Panc1 (cell line): ENCODE results near the gene C8A. TPM values are rescaled to one million over a fixed set of nuclear protein-coding genes. Genes with fewer than 3 reads are reported as not detected.

ENCODE experiments used
- ATAC-seq: fragments of 200-7000 bp; cut with Tn5 transposase; 2 replicates; pipeline ENCODE4 v1.9.1; 2020; ENCODE audit warnings: mild to moderate bottlenecking, moderate library complexity
- BruUV-seq: library from RNA; stranded (reverse); fragments of 400-500 nt; replicated peaks from 2 replicates; lab custom pipeline; 2021; lab: Mats Ljungman, UMichigan
- CTCF ChIA-PET: fragments of 300-600 bp; sonication (Branson Sonifier 250); formaldehyde crosslinking; loops from one replicate; lab custom pipeline; 2022; ENCODE audit warnings: antibody characterized with exemption; lab: Charles Lee
- POLR2A ChIA-PET: fragments of 300-600 bp; sonication (Branson Sonifier 250); formaldehyde crosslinking; loops from one replicate; lab custom pipeline; 2022; ENCODE audit warnings: antibody characterized with exemption; lab: Charles Lee
- DNase-seq: peaks from one replicate; pipeline ENCODE4 v3.0.0-alpha.2; 2010; ENCODE audit warnings: low read depth, low spot score
- H3K27ac ChIP-seq: 2 replicates; pipeline ENCODE4 v1.5.1; 2011; ENCODE audit warnings: mild to moderate bottlenecking, low read length, inconsistent platforms
- H3K27me3 ChIP-seq: fragments of 200-500 bp; sonication (Bioruptor generic); 2 replicates; pipeline ENCODE4 v1.6.0; 2014; ENCODE audit warnings: low read length, inconsistent platforms; ENCODE audit not compliant: control insufficient read depth, insufficient read depth
- H3K36me3 ChIP-seq: fragments of 200-500 bp; sonication (Bioruptor generic); 2 replicates; pipeline ENCODE4 v1.5.1; 2014; ENCODE audit warnings: inconsistent platforms, mild to moderate bottlenecking, low read length, moderate library complexity; ENCODE audit not compliant: control insufficient read depth, insufficient read depth
- H3K4me1 ChIP-seq: 2 replicates; pipeline ENCODE4 v1.5.1; 2011; ENCODE audit warnings: inconsistent platforms, mild to moderate bottlenecking, low read length, moderate library complexity; ENCODE audit not compliant: control insufficient read depth, insufficient read depth
- H3K4me3 ChIP-seq, 2 experiments: 2 replicates each; pipeline ENCODE4 v1.5.1; 2011 to 2012; ENCODE audit warnings: low read depth in 2 of 2, low read length in 2 of 2, mild to moderate bottlenecking in 2 of 2, inconsistent platforms in 1 of 2, moderate library complexity in 1 of 2
- H3K9me3 ChIP-seq: fragments of 200-500 bp; sonication (Bioruptor generic); 2 replicates; pipeline ENCODE4 v1.5.1; 2014; ENCODE audit warnings: low read depth, mild to moderate bottlenecking, inconsistent platforms, low read length, moderate library complexity; ENCODE audit not compliant: control insufficient read depth, insufficient read depth
- CTCF ChIP-seq: fragments of 450-650 bp; IDR thresholded peaks from 2 replicates; pipeline ENCODE4 v1.5.1; 2017; ENCODE audit warnings: mild to moderate bottlenecking
- POLR2AphosphoS5 ChIP-seq: IDR thresholded peaks from 2 replicates; pipeline ENCODE4 v1.6.1; 2012; ENCODE audit warnings: mild to moderate bottlenecking, low read depth, low read length, moderate library complexity
- REST ChIP-seq, 2 experiments: IDR thresholded peaks; 2 replicates each; pipeline ENCODE4 v1.6.1; 2011 to 2012; ENCODE audit warnings: low read depth in 2 of 2, control low read depth in 1 of 2, low read length in 1 of 2, mild to moderate bottlenecking in 1 of 2, moderate library complexity in 1 of 2; ENCODE audit not compliant: insufficient read depth in 1 of 2
- SIN3A ChIP-seq: IDR thresholded peaks from 2 replicates; pipeline ENCODE4 v1.6.1; 2012; ENCODE audit warnings: low read depth, mild to moderate bottlenecking, low read length, moderate library complexity, borderline replicate concordance; ENCODE audit not compliant: insufficient read depth
- TCF7L2 ChIP-seq: IDR thresholded peaks from 2 replicates; pipeline ENCODE4 v1.6.1; 2011; ENCODE audit warnings: mild to moderate bottlenecking, low read depth, low read length, inconsistent platforms
- in situ Hi-C: cut with HindIII; loops from 2 replicates; pipeline ENCODE4 v1.10.0; 2016; ENCODE audit warnings: low sequenced_read_pairs, low pct_unique_long_range_greater_than_20kb
- intact Hi-C: fragments of 100-400 bp; cut with micrococcal nuclease; formaldehyde crosslinking; loops from one replicate; pipeline ENCODE4 v1.10.0; 2022; ENCODE audit not compliant: unreplicated experiment
- total RNA-seq: library from RNA; stranded (reverse); gene quantifications from one replicate; pipeline ENCODE4 v1.2.1, GENCODE V29; 2021; ENCODE audit not compliant: unreplicated experiment

The C8A gene
- total RNA-seq, 1 experiment from 2014 or later, result not detected

GRCh38 chr1:56890229-56890628, 35.6 kb downstream of the C8A start:
- no peak for DNase-seq
- no peaks in the 10 kb centered on the region for H3K9me3 ChIP-seq
- no peak overlapping the region for H3K27ac ChIP-seq
- no peaks in the 10 kb centered on the region for H3K4me1 ChIP-seq
- H3K4me3 ChIP-seq, result no peak overlapping the region
- H3K27me3 ChIP-seq, result peaks cover 3% of the 10 kb centered on the region; the same call in 1 of the 2 replicates
- BruUV-seq, result no TSS peak
- no peaks in the 10 kb centered on the region for H3K36me3 ChIP-seq
- no peak for TF ChIP-seq CTCF
- TF ChIP-seq TCF7L2, result no peak
- no peak for TF ChIP-seq REST (IDR thresholded peaks at IDR 0.05; ENCODE audit: insufficient read depth in 1 of 2, low read depth in 2 of 2, low read length in 1 of 2)
- TF ChIP-seq POLR2AphosphoS5, result no peak
- TF ChIP-seq SIN3A, result no peak
- ChIA-PET CTCF (no interaction called here), POLR2A (no interaction called here)
- in situ Hi-C loops (no loop called here), intact Hi-C loops (no loop called here)
- no peak for ATAC-seq

- H3K4me3 ChIP-seq, result no peak overlapping the region
- in situ Hi-C loops, result no loop called here
- no peaks in the 10 kb centered on the region for H3K36me3 ChIP-seq
- intact Hi-C loops, result no loop called here
- DNase-seq (no peak), ATAC-seq (no peak)
- H3K27ac ChIP-seq, result no peak overlapping the region
- BruUV-seq, result no TSS peak
- no peaks in the 10 kb centered on the region for H3K4me1 ChIP-seq
- TF ChIP-seq POLR2AphosphoS5, result no peak
- TF ChIP-seq SIN3A, result no peak
- CTCF ChIA-PET, result no interaction called here
- no peaks in the 10 kb centered on the region; the same call in 1 of the 2 replicates for H3K27me3 ChIP-seq
- POLR2A ChIA-PET, result no interaction called here
- H3K9me3 ChIP-seq, result no peaks in the 10 kb centered on the region
Observed at GRCh38 chr1:56894014-56894413, 39.4 kb downstream of the C8A start.

GRCh38 chr1:56897150-56898004, 42.8 kb downstream of the C8A start:
- Histone ChIP-seq H3K36me3 (no peaks in the 10 kb centered on the region), H3K4me1 (no peaks in the 10 kb centered on the region), H3K27ac (no peak overlapping the region), H3K4me3 (no peak overlapping the region), H3K9me3 (no peaks in the 10 kb centered on the region), H3K27me3 (no peaks in the 10 kb centered on the region; the same call in 1 of the 2 replicates)
- no peak for DNase-seq
- CTCF ChIA-PET, result no interaction called here
- TF ChIP-seq POLR2AphosphoS5 (no peak), SIN3A (no peak), TCF7L2 (no peak), CTCF (no peak), REST (IDR thresholded peaks at IDR 0.05; ENCODE audit: insufficient read depth in 1 of 2, low read depth in 2 of 2, low read length in 1 of 2) (no peak)
- POLR2A ChIA-PET, result no interaction called here
- intact Hi-C loops (no loop called here), in situ Hi-C loops (no loop called here)
- BruUV-seq, result no TSS peak
- no peak for ATAC-seq
